Stimulated activated CD8-positive, alpha-beta memory T cell treated with anti-CD3 and anti-CD28 coated beads, Interleukin-4, amount 100 ng/mL, for 4 hours (primary cell): ENCODE measurements around the gene C4B.

ENCODE experiments used
- DNase-seq, 2 donors: peaks; one replicate each; pipeline ENCODE4 v3.0.0-alpha.2; 2020; ENCODE audit warnings: low read depth in 2 of 2, low spot score in 1 of 2

Gene C4B

DNA sequence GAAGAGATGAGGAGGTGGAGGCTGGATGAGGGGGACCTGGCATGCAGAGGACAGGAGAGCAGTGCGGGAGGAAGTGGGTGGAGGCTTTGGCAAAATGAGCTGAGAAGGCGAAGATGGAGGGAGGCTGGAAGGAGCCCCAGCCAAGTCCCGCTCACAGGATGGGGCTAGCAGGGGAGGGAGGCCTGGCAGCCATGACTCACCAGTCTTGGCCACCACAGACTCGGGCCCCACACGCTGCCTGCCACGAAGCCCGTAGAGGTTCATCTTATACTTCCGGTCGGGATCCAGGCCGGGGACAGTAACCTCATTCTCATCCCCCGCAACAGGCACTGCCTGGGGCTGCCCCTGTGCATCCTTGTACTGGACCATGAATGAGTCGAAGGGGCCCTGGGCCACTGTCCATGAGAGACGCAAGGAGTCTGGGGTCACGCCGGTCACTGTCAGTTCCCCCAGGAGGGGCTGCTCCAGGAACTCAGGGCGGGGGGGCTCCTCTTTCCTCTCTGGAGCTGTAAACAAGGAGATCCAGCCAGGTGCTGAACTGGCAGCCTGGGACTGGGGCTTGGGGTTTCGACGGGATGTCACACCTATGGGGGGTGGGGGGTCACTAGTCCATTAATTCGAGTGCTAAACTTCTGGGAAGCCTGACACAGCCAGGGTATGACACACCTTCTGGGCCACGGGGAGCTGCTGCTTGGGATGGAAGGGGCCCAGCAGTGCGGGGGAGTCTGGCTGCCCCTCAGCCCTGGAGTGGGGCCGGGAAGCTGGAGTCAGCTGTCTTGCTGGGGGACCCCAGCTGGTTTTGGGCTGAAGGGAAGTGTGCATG lies 66.8 kb downstream of the C4B start:
- DNase-seq: no peak

GRCh38 chr6:32082478-32082877 lies 67.9 kb downstream of the C4B start:
- no peak for DNase-seq

DNA sequence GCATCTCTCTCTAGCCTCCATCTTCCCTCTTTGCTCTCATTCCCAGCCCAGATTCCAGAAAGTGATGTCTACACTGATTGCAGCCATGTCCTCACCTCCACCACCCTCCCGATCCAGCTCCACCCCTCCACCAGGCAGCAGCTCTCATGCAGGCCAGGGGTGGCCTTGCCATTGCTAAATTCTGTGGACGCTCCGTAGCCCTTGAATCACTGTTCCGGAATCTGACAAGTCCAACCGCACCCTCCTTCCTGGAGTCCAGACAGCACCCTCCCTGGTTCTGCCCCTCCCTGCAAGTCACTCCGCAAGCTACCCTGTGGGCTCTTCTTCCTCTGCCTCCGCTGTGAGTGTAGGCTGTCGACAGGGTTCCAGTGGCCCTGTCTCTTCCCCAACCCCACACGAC lies 68.3 kb downstream of the C4B start:
- no peak for DNase-seq

DNA sequence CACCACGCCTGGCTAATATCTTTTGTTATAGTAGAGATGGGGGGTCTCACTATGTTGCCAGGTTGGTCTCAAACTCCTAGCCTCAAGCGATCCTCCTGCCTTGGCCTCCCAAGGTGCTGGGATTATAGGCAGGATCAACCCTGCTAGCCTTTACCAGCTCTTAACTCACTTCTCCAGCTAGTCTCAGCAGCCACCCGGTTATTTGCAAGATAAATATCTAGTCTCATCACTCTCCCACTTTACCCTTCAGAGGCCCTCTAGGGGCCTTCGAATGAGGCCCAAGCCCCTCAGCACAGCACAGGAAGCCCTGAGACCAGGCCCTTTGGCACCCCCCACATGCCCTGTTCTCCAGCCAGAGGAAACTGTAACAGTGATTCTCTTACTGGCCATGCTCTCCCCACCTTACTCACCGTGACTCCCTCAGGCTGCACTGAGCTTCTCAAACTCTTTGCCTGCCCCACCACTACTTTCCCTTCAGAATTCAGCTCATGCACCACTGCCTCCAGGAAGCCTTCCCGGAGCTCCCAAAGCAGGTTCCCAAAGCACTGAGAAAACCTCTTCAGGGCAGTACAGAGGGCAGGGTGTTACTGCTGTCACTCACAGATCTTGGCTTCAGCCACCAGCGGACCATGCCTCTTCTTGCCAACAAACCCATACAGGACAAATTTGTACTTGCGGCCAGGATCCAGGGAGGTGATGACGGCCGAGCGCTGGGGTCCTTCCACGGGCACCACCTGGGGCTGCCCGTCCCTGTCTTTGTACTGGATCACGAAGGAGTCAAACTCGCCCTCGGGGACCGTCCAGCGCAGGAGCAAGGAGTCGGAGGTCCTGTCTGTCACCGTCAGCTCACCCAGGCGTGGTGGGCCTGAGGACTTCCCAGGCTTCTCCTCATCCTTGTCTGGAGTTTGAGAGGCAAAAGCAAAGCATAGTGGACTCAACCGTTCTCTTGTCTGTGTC lies 69.5 kb downstream of the C4B start:
- DNase-seq: no peak

- DNase-seq: no peak
Observed at GRCh38 chr6:32084780-32085179, 70.2 kb downstream of the C4B start.
